T-helper 2 cell treated with Interferon-gamma antibody and Interleukin-4, amounts not matched to agents 5 μg/mL and 100 μg/mL, for 36 hours (primary cell): ENCODE data around the gene MAP4K4.

ENCODE experiments used
- DNase-seq: peaks from one replicate; pipeline ENCODE4 v3.0.0; 2021; ENCODE audit warnings: low spot score
- H3K27ac Mint-ChIP-seq: one replicate; pipeline ENCODE4 v1.8.0; 2021; ENCODE audit warnings: mild to moderate bottlenecking, mixed read lengths
- H3K27me3 Mint-ChIP-seq: one replicate; pipeline ENCODE4 v1.8.0; 2021; ENCODE audit warnings: low read depth, mixed read lengths
- H3K36me3 Mint-ChIP-seq: one replicate; pipeline ENCODE4 v1.8.0; 2021; ENCODE audit warnings: low read depth, mixed read lengths
- H3K4me1 Mint-ChIP-seq: one replicate; pipeline ENCODE4 v1.8.0; 2021; ENCODE audit warnings: low read depth, mixed read lengths
- H3K4me3 Mint-ChIP-seq: one replicate; pipeline ENCODE4 v1.8.0; 2022; ENCODE audit warnings: mild to moderate bottlenecking, moderate library complexity, mixed read lengths
- H3K9me3 Mint-ChIP-seq: one replicate; pipeline ENCODE4 v1.8.0; 2021; ENCODE audit warnings: mixed read lengths

MAP4K4 gene

GRCh38 chr2:101699755-101700461 is 2.4 kb downstream of the MAP4K4 start:
- DNase-seq, result no peak
- Mint-ChIP-seq H3K27ac (no peak overlapping the region), H3K9me3 (no peaks in the 10 kb centered on the region), H3K4me3 (no peak overlapping the region), H3K27me3 (no peaks in the 10 kb centered on the region), H3K36me3 (peaks cover 27% of the 10 kb centered on the region), H3K4me1 (peaks cover 37% of the 10 kb centered on the region)

GRCh38 chr2:101704046-101704466 is 6.5 kb downstream of the MAP4K4 start:
- H3K27me3 Mint-ChIP-seq, result no peaks in the 10 kb centered on the region
- peak overlapping the region; percentile 88 for H3K27ac Mint-ChIP-seq
- peaks cover 42% of the 10 kb centered on the region for H3K36me3 Mint-ChIP-seq
- DNase-seq, result no peak
- no peaks in the 10 kb centered on the region for H3K9me3 Mint-ChIP-seq
- peaks cover 59% of the 10 kb centered on the region for H3K4me1 Mint-ChIP-seq
- peak overlapping the region; percentile 79 for H3K4me3 Mint-ChIP-seq

- no peak for DNase-seq
- H3K36me3 Mint-ChIP-seq, result peaks cover 44% of the 10 kb centered on the region
- H3K27ac Mint-ChIP-seq, result peak overlapping the region; percentile 42
- H3K4me3 Mint-ChIP-seq, result peak overlapping the region; percentile 79
- H3K27me3 Mint-ChIP-seq, result no peaks in the 10 kb centered on the region
- peaks cover 61% of the 10 kb centered on the region for H3K4me1 Mint-ChIP-seq
- no peaks in the 10 kb centered on the region for H3K9me3 Mint-ChIP-seq
Observed at GRCh38 chr2:101704816-101705578, 7.5 kb downstream of the MAP4K4 start.

- Mint-ChIP-seq H3K4me1 (peaks cover 63% of the 10 kb centered on the region), H3K4me3 (peak overlapping the region; percentile 61), H3K27ac (peak overlapping the region; percentile 42), H3K36me3 (peaks cover 39% of the 10 kb centered on the region), H3K27me3 (no peaks in the 10 kb centered on the region), H3K9me3 (no peaks in the 10 kb centered on the region)
- no peak for DNase-seq
Observed at GRCh38 chr2:101706121-101706818, 8.8 kb downstream of the MAP4K4 start.

GRCh38 chr2:101706819-101707177 is 9.3 kb downstream of the MAP4K4 start:
- Mint-ChIP-seq H3K9me3 (no peaks in the 10 kb centered on the region), H3K4me3 (peak overlapping the region; percentile 61), H3K4me1 (peaks cover 66% of the 10 kb centered on the region), H3K36me3 (peaks cover 37% of the 10 kb centered on the region), H3K27me3 (no peaks in the 10 kb centered on the region), H3K27ac (peak overlapping the region; percentile 42)
- DNase-seq, result peak; percentile 51

- Mint-ChIP-seq H3K4me3 (no peak overlapping the region), H3K27me3 (no peaks in the 10 kb centered on the region), H3K27ac (no peak overlapping the region), H3K9me3 (no peaks in the 10 kb centered on the region), H3K4me1 (peaks cover 47% of the 10 kb centered on the region), H3K36me3 (peaks cover 23% of the 10 kb centered on the region)
- DNase-seq, result no peak
Observed at GRCh38 chr2:101710036-101710435, 12.5 kb downstream of the MAP4K4 start.

- Mint-ChIP-seq H3K27me3 (no peaks in the 10 kb centered on the region), H3K9me3 (no peaks in the 10 kb centered on the region), H3K4me3 (no peak overlapping the region), H3K27ac (peak overlapping the region; percentile 0), H3K36me3 (peaks cover 22% of the 10 kb centered on the region), H3K4me1 (peaks cover 43% of the 10 kb centered on the region)
- DNase-seq, result no peak
Observed at GRCh38 chr2:101710471-101711318, 13.2 kb downstream of the MAP4K4 start.

- H3K27me3 Mint-ChIP-seq, result no peaks in the 10 kb centered on the region
- H3K9me3 Mint-ChIP-seq, result no peaks in the 10 kb centered on the region
- peaks cover 56% of the 10 kb centered on the region for H3K4me1 Mint-ChIP-seq
- DNase-seq, result no peak
- H3K4me3 Mint-ChIP-seq, result no peak overlapping the region
- peaks cover 23% of the 10 kb centered on the region for H3K36me3 Mint-ChIP-seq
- H3K27ac Mint-ChIP-seq, result no peak overlapping the region
Observed at GRCh38 chr2:101714118-101714517, 16.6 kb downstream of the MAP4K4 start.

GRCh38 chr2:101717071-101717845 is 19.8 kb downstream of the MAP4K4 start:
- H3K9me3 Mint-ChIP-seq, result no peaks in the 10 kb centered on the region
- peak overlapping the region; percentile 91 for H3K27ac Mint-ChIP-seq
- H3K36me3 Mint-ChIP-seq, result peaks cover 34% of the 10 kb centered on the region
- H3K4me3 Mint-ChIP-seq, result peak overlapping the region; percentile 78
- H3K27me3 Mint-ChIP-seq, result no peaks in the 10 kb centered on the region
- DNase-seq, result no peak
- peaks cover 52% of the 10 kb centered on the region for H3K4me1 Mint-ChIP-seq

GRCh38 chr2:101718479-101718878 is 21.0 kb downstream of the MAP4K4 start:
- peaks cover 61% of the 10 kb centered on the region for H3K4me1 Mint-ChIP-seq
- H3K27ac Mint-ChIP-seq, result peak overlapping the region; percentile 92
- no peaks in the 10 kb centered on the region for H3K27me3 Mint-ChIP-seq
- no peaks in the 10 kb centered on the region for H3K9me3 Mint-ChIP-seq
- H3K4me3 Mint-ChIP-seq, result peak overlapping the region; percentile 74
- H3K36me3 Mint-ChIP-seq, result peaks cover 41% of the 10 kb centered on the region
- no peak for DNase-seq

- peak overlapping the region; percentile 74 for H3K4me3 Mint-ChIP-seq
- H3K36me3 Mint-ChIP-seq, result peaks cover 45% of the 10 kb centered on the region
- H3K27me3 Mint-ChIP-seq, result no peaks in the 10 kb centered on the region
- H3K4me1 Mint-ChIP-seq, result peaks cover 65% of the 10 kb centered on the region
- H3K27ac Mint-ChIP-seq, result peak overlapping the region; percentile 92
- DNase-seq, result peak; percentile 66
- no peaks in the 10 kb centered on the region for H3K9me3 Mint-ChIP-seq
Observed at GRCh38 chr2:101718993-101719571, 21.6 kb downstream of the MAP4K4 start.

GRCh38 chr2:101720732-101721131 is 23.2 kb downstream of the MAP4K4 start:
- H3K27me3 Mint-ChIP-seq, result no peaks in the 10 kb centered on the region
- peaks cover 48% of the 10 kb centered on the region for H3K36me3 Mint-ChIP-seq
- peaks cover 76% of the 10 kb centered on the region for H3K4me1 Mint-ChIP-seq
- DNase-seq, result no peak
- no peaks in the 10 kb centered on the region for H3K9me3 Mint-ChIP-seq
- peak overlapping the region; percentile 31 for H3K4me3 Mint-ChIP-seq
- H3K27ac Mint-ChIP-seq, result peak overlapping the region; percentile 59
